PC-9 (cell line): Measurements from ENCODE around the gene GRHPR. TPM values are rescaled to one million over a fixed set of nuclear protein-coding genes. Genes with fewer than 3 reads are reported as not detected.

ENCODE experiments used
- BruUV-seq: library from RNA; stranded (reverse); fragments of 400-500 nt; replicated peaks from 2 replicates; lab custom pipeline; 2021; lab: Mats Ljungman, UMichigan
- CTCF ChIA-PET: fragments of 300-600 bp; sonication (Branson Sonifier 250); formaldehyde crosslinking; loops from one replicate; lab custom pipeline; 2022; ENCODE audit warnings: antibody characterized with exemption; lab: Charles Lee
- POLR2A ChIA-PET: fragments of 300-600 bp; sonication (Branson Sonifier 250); formaldehyde crosslinking; loops from one replicate; lab custom pipeline; 2022; ENCODE audit warnings: antibody characterized with exemption; ENCODE audit not compliant: unreplicated experiment; lab: Charles Lee
- DNase-seq, 2 experiments: peaks; one replicate each; pipeline versions ENCODE4 v3.0.0 to v3.0.0-alpha.2; 2015 to 2022; ENCODE audit warnings: mixed read lengths in 1 of 2
- H2AFZ ChIP-seq: fragments of 200-600 bp; sonication (generic); 2 replicates; pipeline ENCODE4 v1.8.1; 2017; ENCODE audit warnings: antibody characterized with exemption
- H3F3A ChIP-seq: fragments of 200-600 bp; sonication (generic); 2 replicates; pipeline ENCODE4 v1.8.1; 2017; ENCODE audit warnings: antibody characterized with exemption, mild to moderate bottlenecking, low read depth; ENCODE audit not compliant: insufficient read depth
- H3K27ac ChIP-seq: fragments of 200-600 bp; sonication (generic); 2 replicates; pipeline ENCODE4 v1.6.1; 2016; ENCODE audit warnings: mixed run types
- H3K27me3 ChIP-seq: fragments of 200-600 bp; sonication (generic); 2 replicates; pipeline ENCODE4 v1.6.1; 2016; ENCODE audit warnings: low read depth, mixed run types; ENCODE audit not compliant: insufficient read depth
- H3K36me3 ChIP-seq: fragments of 200-600 bp; sonication (generic); 2 replicates; pipeline ENCODE4 v1.6.1; 2016; ENCODE audit warnings: low read depth, mixed run types
- H3K4me1 ChIP-seq: fragments of 200-600 bp; sonication (generic); replicated peaks from 2 replicates; pipeline ENCODE4 v1.6.1; 2016; ENCODE audit warnings: mixed run types; ENCODE audit not compliant: insufficient read depth
- H3K4me2 ChIP-seq: fragments of 200-600 bp; sonication (generic); 2 replicates; pipeline ENCODE4 v1.6.1; 2017; ENCODE audit warnings: mixed run types
- H3K4me3 ChIP-seq: fragments of 200-600 bp; sonication (generic); 2 replicates; pipeline ENCODE4 v1.6.1; 2016; ENCODE audit warnings: mixed run types
- H3K79me2 ChIP-seq: fragments of 200-600 bp; sonication (generic); 2 replicates; pipeline ENCODE4 v1.6.1; 2017; ENCODE audit warnings: low read depth, mixed run types
- H3K9me2 ChIP-seq: fragments of 200-600 bp; sonication (generic); 2 replicates; pipeline ENCODE4 v1.8.1; 2017; ENCODE audit warnings: mild to moderate bottlenecking; ENCODE audit not compliant: insufficient read depth
- H3K9me3 ChIP-seq: fragments of 200-600 bp; sonication (generic); 2 replicates; pipeline ENCODE4 v1.8.1; 2016; ENCODE audit warnings: low read depth; ENCODE audit not compliant: insufficient read depth
- H4K20me1 ChIP-seq: fragments of 200-600 bp; sonication (generic); 2 replicates; pipeline ENCODE4 v1.8.1; 2017; ENCODE audit not compliant: insufficient read depth
- CTCF ChIP-seq: fragments of 200-600 bp; sonication (generic); conservative IDR thresholded peaks from 2 replicates; pipeline ENCODE4 v1.6.1; 2017; ENCODE audit warnings: mixed run types, antibody characterized with exemption, mild to moderate bottlenecking, moderate library complexity
- EZH2 ChIP-seq: fragments of 200-600 bp; sonication (generic); IDR thresholded peaks from 2 replicates; pipeline ENCODE4 v1.8.0; 2017; ENCODE audit warnings: antibody characterized with exemption, low read depth
- intact Hi-C: fragments of 100-400 bp; cut with micrococcal nuclease; formaldehyde crosslinking; loops from one replicate; pipeline ENCODE4 v1.10.0; 2022; ENCODE audit not compliant: unreplicated experiment
- total RNA-seq: library from RNA; stranded (reverse); gene quantifications from 2 replicates; pipeline ENCODE4 v1.2.3, GENCODE V29; 2021

GRHPR gene
- total RNA-seq, 1 experiment from 2014 or later: 77.2 TPM

- intact Hi-C loops: loop anchor here (10.0 kb wide), 1 partner anchor 419 kb away; the partner anchor contains the start of gene SLC25A51
- Histone ChIP-seq H3K4me2 (peak within 1 kb of the TSS; percentile 95), H3K9me3 (no peaks in the 10 kb centered on the region), H3K27me3 (no peaks in the 10 kb centered on the region), H2AFZ (peak within 1 kb of the TSS; percentile 97), H3K27ac (no peak within 1 kb of the TSS), H3K4me3 (peak within 1 kb of the TSS; percentile 84), H3K79me2 (peaks cover 15% of the 10 kb centered on the region), H3K4me1 (peaks cover 13% of the 10 kb centered on the region), H3F3A (no peaks in the 10 kb centered on the region), H3K9me2 (no peaks in the 10 kb centered on the region), H4K20me1 (no peaks in the 10 kb centered on the region), H3K36me3 (no peaks in the 10 kb centered on the region)
- TF ChIP-seq CTCF: no peak
- TF ChIP-seq EZH2: no peak
- ChIA-PET POLR2A (interaction anchor here (0.5 to 0.7 kb wide), 3 partner anchors 13 to 20 kb away, joined by 3 to 6 read pairs (median 3); partner anchors contain the start of gene ZBTB5), CTCF (interaction anchor here (0.5 to 0.9 kb wide), 2 partner anchors 19 to 36 kb away, joined by 3 to 4 read pairs; no protein-coding TSS in a partner anchor)
- BruUV-seq: no TSS peak
- DNase-seq: peak; percentile 87 to 90
These were observed 63.1 kb downstream of the GRHPR start, which contains the start of gene POLR1E for GRCh38 chr9:37485389-37486255. TSS of gene POLR1E (plus strand) at chr9:37485948. CDS start at chr9:37486048, 100 bp downstream.

GRCh38 chr9:37486256-37486615 lies 63.7 kb downstream of the GRHPR start:
- no peaks in the 10 kb centered on the region for H3K9me3 ChIP-seq
- no peak for DNase-seq
- H3K36me3 ChIP-seq: no peaks in the 10 kb centered on the region
- H2AFZ ChIP-seq: peak overlapping the region; percentile 97
- H3K9me2 ChIP-seq: no peaks in the 10 kb centered on the region
- ChIA-PET POLR2A (interaction anchor here (0.5 to 0.9 kb wide), 3 partner anchors 13 to 74 kb away, joined by 3 read pairs; no protein-coding TSS in a partner anchor), CTCF (interaction anchor here (0.5 to 0.9 kb wide), 2 partner anchors 19 to 37 kb away, joined by 3 to 4 read pairs; no protein-coding TSS in a partner anchor)
- intact Hi-C loops: loop anchor here (10.0 kb wide), 1 partner anchor 419 kb away; the partner anchor contains the start of gene SLC25A51
- BruUV-seq: no TSS peak
- H3K4me2 ChIP-seq: peak overlapping the region; percentile 95
- no peaks in the 10 kb centered on the region for H3K27me3 ChIP-seq
- H3K27ac ChIP-seq: no peak overlapping the region
- H3F3A ChIP-seq: no peaks in the 10 kb centered on the region
- TF ChIP-seq CTCF (no peak), EZH2 (no peak)
- peaks cover 15% of the 10 kb centered on the region for H3K79me2 ChIP-seq
- no peaks in the 10 kb centered on the region for H4K20me1 ChIP-seq
- peaks cover 13% of the 10 kb centered on the region for H3K4me1 ChIP-seq
- H3K4me3 ChIP-seq: peak overlapping the region; percentile 84

Other genes with a start within 250 kb of the GRHPR start
- gene ZBTB5, start 42.8 kb downstream of the GRHPR start, total RNA-seq: 7.7 and 8.8 TPM in 2 replicates
- 19.7 and 21.8 TPM in 2 replicates for gene POLR1E, start 63.3 kb downstream of the GRHPR start, total RNA-seq
- 3.4 and 3.7 TPM in 2 replicates for gene FBXO10, start 153.7 kb downstream of the GRHPR start, total RNA-seq
- gene TOMM5, start 169.9 kb downstream of the GRHPR start, total RNA-seq: 60.0 and 78.2 TPM in 2 replicates
- not detected in 2 replicates for gene FRMPD1, start 228.3 kb downstream of the GRHPR start, total RNA-seq